Colonic mucosa (tissue), 4 donors: ENCODE results near the gene ORMDL3. TPM values are rescaled to one million over a fixed set of nuclear protein-coding genes. Genes with fewer than 3 reads are reported as not detected.

Experiments
- DNase-seq: peaks from one replicate; pipeline ENCODE4 v3.0.0-alpha.2; 2020
- H3K27ac ChIP-seq: fragments of 200-600 bp; one replicate; pipeline ENCODE4 v1.8.0; 2021
- H3K27me3 ChIP-seq: fragments of 200-600 bp; one replicate; pipeline ENCODE4 v1.8.0; 2021
- H3K36me3 ChIP-seq: fragments of 200-600 bp; one replicate; pipeline ENCODE4 v1.8.0; 2021
- H3K4me1 ChIP-seq: fragments of 200-600 bp; one replicate; pipeline ENCODE4 v1.8.0; 2021; ENCODE audit warnings: mild to moderate bottlenecking
- H3K4me3 ChIP-seq: fragments of 200-600 bp; one replicate; pipeline ENCODE4 v1.8.0; 2021
- H3K9ac ChIP-seq, 2 donors: one replicate each; pipeline ENCODE4 v1.7.0; 2013; ENCODE audit warnings: control low read depth in 2 of 2, low read depth in 2 of 2, low read length in 2 of 2
- H3K9me3 ChIP-seq: fragments of 200-600 bp; one replicate; pipeline ENCODE4 v1.8.0; 2021
- CTCF ChIP-seq: fragments of 200-600 bp; IDR thresholded peaks from one replicate; pipeline ENCODE4 v1.8.0; 2022; ENCODE audit warnings: antibody characterized with exemption, mild to moderate bottlenecking
- intact Hi-C: fragments of 100-400 bp; cut with DNase I; formaldehyde crosslinking; loops from one replicate; pipeline ENCODE4 v1.14.1; 2022
- total RNA-seq, 2 donors: library from RNA; stranded (reverse); fragmentation: NEBNext Ultra II Directional in 1 of 2; extraction: Animal tissue kit (Norgen Biotek cat#: 25700) in 1 of 2; gene quantifications; one replicate each; pipeline ENCODE4 v1.2.1, GENCODE V29; 2021
- donor health status: healthy.
- donor health status: DM: no; HTN: no; CAD: no.
- donor health status: DM: no; HTN: no; CAD: no.

Gene ORMDL3
- total RNA-seq, 2 donors from 2014 or later = 57.2 to 69.3 TPM

- H3K4me3 ChIP-seq = no peak overlapping the region
- no peaks in the 10 kb centered on the region for H3K4me1 ChIP-seq
- no peaks in the 10 kb centered on the region for H3K36me3 ChIP-seq
- H3K27ac ChIP-seq = no peak overlapping the region
- DNase-seq = no peak
- H3K9me3 ChIP-seq = no peaks in the 10 kb centered on the region
- no peak for TF ChIP-seq CTCF
- H3K9ac ChIP-seq = no peak overlapping the region
- intact Hi-C loops = no loop called here
- H3K27me3 ChIP-seq = no peaks in the 10 kb centered on the region
These were observed 27.5 kb upstream of the ORMDL3 start for GRCh38 chr17:39954876-39955275.

GRCh38 chr17:39953471-39953888 lies 26.1 kb upstream of the ORMDL3 start:
- intact Hi-C loops = no loop called here
- H3K27me3 ChIP-seq = no peaks in the 10 kb centered on the region
- DNase-seq = no peak
- no peaks in the 10 kb centered on the region for H3K9me3 ChIP-seq
- no peaks in the 10 kb centered on the region for H3K36me3 ChIP-seq
- peak overlapping the region; percentile 22 for H3K4me3 ChIP-seq
- peak overlapping the region in 1 of 2 donors; percentile 3 for H3K9ac ChIP-seq
- no peak overlapping the region for H3K27ac ChIP-seq
- no peaks in the 10 kb centered on the region for H3K4me1 ChIP-seq
- no peak for TF ChIP-seq CTCF

- DNase-seq = peak; percentile 100
- Histone ChIP-seq H3K36me3 (no peaks in the 10 kb centered on the region), H3K4me1 (no peaks in the 10 kb centered on the region), H3K9ac (peak overlapping the region; percentile 48 to 79), H3K9me3 (no peaks in the 10 kb centered on the region), H3K4me3 (peak overlapping the region; percentile 39), H3K27ac (no peak overlapping the region), H3K27me3 (no peaks in the 10 kb centered on the region)
- TF ChIP-seq CTCF = no peak
- intact Hi-C loops = no loop called here
These were observed 25.5 kb upstream of the ORMDL3 start for GRCh38 chr17:39952680-39953470.

GRCh38 chr17:39951924-39952679 lies 24.7 kb upstream of the ORMDL3 start:
- TF ChIP-seq CTCF = no peak
- Histone ChIP-seq H3K4me1 (no peaks in the 10 kb centered on the region), H3K9ac (peak overlapping the region; percentile 48 to 79), H3K4me3 (peak overlapping the region; percentile 39), H3K27me3 (no peaks in the 10 kb centered on the region), H3K36me3 (no peaks in the 10 kb centered on the region), H3K27ac (no peak overlapping the region), H3K9me3 (no peaks in the 10 kb centered on the region)
- intact Hi-C loops = no loop called here
- peak; percentile 47 for DNase-seq

GRCh38 chr17:39950871-39951348 lies 23.5 kb upstream of the ORMDL3 start:
- DNase-seq = no peak
- Histone ChIP-seq H3K36me3 (no peaks in the 10 kb centered on the region), H3K4me3 (no peak overlapping the region), H3K9ac (no peak overlapping the region), H3K9me3 (no peaks in the 10 kb centered on the region), H3K27me3 (no peaks in the 10 kb centered on the region), H3K27ac (no peak overlapping the region), H3K4me1 (no peaks in the 10 kb centered on the region)
- intact Hi-C loops = no loop called here
- no peak for TF ChIP-seq CTCF
